HepG2 (cell line): ENCODE data around the gene PDXDC1. TPM values are rescaled to one million over a fixed set of nuclear protein-coding genes. Genes with fewer than 3 reads are reported as not detected.

Experiments used
- ATAC-seq: fragments of 200-7000 bp; cut with Tn5 transposase; 3 replicates; pipeline ENCODE4 v1.9.1; 2020; ENCODE audit warnings: mild to moderate bottlenecking, moderate library complexity
- BruUV-seq: library from RNA; stranded (reverse); fragments of 400-500 nt; replicated peaks from 2 replicates; lab custom pipeline; 2021; lab: Mats Ljungman, UMichigan
- CTCF ChIA-PET: fragments of 300-600 bp; formaldehyde crosslinking; extraction: SDS; loops from one replicate; lab custom pipeline; 2021; ENCODE audit warnings: low total read pairs, inconsistent platforms, low intra/inter-chr PET ratio; lab: Yijun Ruan, JAX
- POLR2A ChIA-PET: fragments of 350-600 bp; sonication (Branson Sonifier 250); formaldehyde crosslinking; loops from one replicate; lab custom pipeline; 2020; ENCODE audit warnings: antibody characterized with exemption, inconsistent platforms; lab: Yijun Ruan, JAX
- DNase-seq: peaks from one replicate; pipeline ENCODE4 v3.0.0-alpha.2; 2015; ENCODE audit warnings: low spot score
- FAIRE-seq: peaks from 3 replicates; lab custom pipeline; 2011; peaks lifted over from hg19 to GRCh38; lab: Jason Lieb, UNC
- H2AFZ ChIP-seq: one replicate; pipeline ENCODE4 v1.6.1; 2011; ENCODE audit warnings: low read length, inconsistent platforms
- H3K27ac ChIP-seq: fragments of 300-600 bp; 3 replicates; pipeline ENCODE4 v1.8.0; 2011; ENCODE audit warnings: mixed run types, mild to moderate bottlenecking, mixed read lengths, low read length, inconsistent platforms; ENCODE audit not compliant: insufficient read depth; ENCODE audit errors: extremely low read length
- H3K27me3 ChIP-seq, 2 experiments: fragments of 200-600 bp in 1 of 2; 2 replicates in 1 of 2; 3 replicates in 1 of 2; pipeline versions ENCODE4 v1.6.0 to v1.8.0; 2011; ENCODE audit warnings: low read length in 2 of 2, mild to moderate bottlenecking in 2 of 2, moderate library complexity in 2 of 2, inconsistent platforms in 1 of 2; ENCODE audit not compliant: insufficient read depth in 2 of 2, control insufficient read depth in 1 of 2
- H3K36me3 ChIP-seq, 2 experiments: fragments of 200-600 bp in 1 of 2; replicated peaks in 1 of 2; 2 replicates in 1 of 2; 3 replicates in 1 of 2; pipeline versions ENCODE4 v1.5.1 to v1.8.0; 2011; ENCODE audit warnings: low read length in 2 of 2, inconsistent platforms in 1 of 2; ENCODE audit not compliant: insufficient read depth in 2 of 2, control insufficient read depth in 1 of 2
- H3K4me1 ChIP-seq: 2 replicates; pipeline ENCODE4 v1.5.1; 2012; ENCODE audit warnings: low read length, inconsistent platforms; ENCODE audit not compliant: insufficient read depth
- H3K4me2 ChIP-seq: 2 replicates; pipeline ENCODE4 v1.6.0; 2011; ENCODE audit warnings: low read depth, low read length, inconsistent platforms
- H3K4me3 ChIP-seq, 3 experiments: fragments of 200-600 bp in 1 of 3; sonication (generic), shearing (Covaris generic) in 1 of 3; replicated peaks in 1 of 3; 2 replicates each; pipeline ENCODE4 v1.5.1; 2011 to 2016; ENCODE audit warnings: low read length in 3 of 3, inconsistent platforms in 2 of 3, low read depth in 2 of 3, mild to moderate bottlenecking in 2 of 3, control low read depth in 1 of 3, mixed read lengths in 1 of 3; ENCODE audit not compliant: insufficient read depth in 1 of 3
- H3K79me2 ChIP-seq: one replicate; pipeline ENCODE4 v1.6.1; 2011; ENCODE audit warnings: low read length, inconsistent platforms; ENCODE audit not compliant: insufficient read depth
- H3K9ac ChIP-seq: 2 replicates; pipeline ENCODE4 v1.6.0; 2011; ENCODE audit warnings: mild to moderate bottlenecking, low read depth, low read length, inconsistent platforms; ENCODE audit not compliant: insufficient read depth
- H3K9me3 ChIP-seq: 2 replicates; pipeline ENCODE4 v1.5.1; 2012; ENCODE audit warnings: mild to moderate bottlenecking, low read length
- H4K20me1 ChIP-seq: 2 replicates; pipeline ENCODE4 v1.6.0; 2011; ENCODE audit warnings: inconsistent platforms, mild to moderate bottlenecking, low read length, moderate library complexity; ENCODE audit not compliant: insufficient read depth
- AGO2 ChIP-seq: fragments of 200-400 bp; formaldehyde crosslinking; optimal IDR thresholded peaks from 2 replicates; pipeline ENCODE3; 2017; ENCODE audit warnings: mild to moderate bottlenecking, low read depth, low read length, moderate library complexity
- GMEB1 ChIP-seq: sonication (generic); formaldehyde crosslinking; IDR thresholded peaks from 2 replicates; pipeline ENCODE4 v1.5.1; 2020; ENCODE audit warnings: missing genetic modification reagents, mild to moderate bottlenecking, borderline replicate concordance
- GPBP1L1 ChIP-seq: sonication (generic); formaldehyde crosslinking; IDR thresholded peaks from 2 replicates; pipeline ENCODE4 v1.5.0; 2020; ENCODE audit warnings: mild to moderate bottlenecking, missing genetic modification reagents
- MTA1 ChIP-seq: sonication (generic); formaldehyde crosslinking; IDR thresholded peaks from 2 replicates; pipeline ENCODE4 v1.4.0; 2020; ENCODE audit warnings: missing genetic modification reagents, mild to moderate bottlenecking, borderline replicate concordance
- NR2C2 ChIP-seq: sonication (generic); formaldehyde crosslinking; IDR thresholded peaks from 2 replicates; pipeline ENCODE4 v1.4.0; 2020; ENCODE audit warnings: missing genetic modification reagents, mild to moderate bottlenecking, moderate library complexity, borderline replicate concordance
- PITX1 ChIP-seq: sonication (generic); formaldehyde crosslinking; IDR thresholded peaks from 2 replicates; pipeline ENCODE4 v1.5.1; 2020; ENCODE audit warnings: mild to moderate bottlenecking, missing genetic modification reagents
- RBM22 ChIP-seq: fragments of 200-400 bp; formaldehyde crosslinking; optimal IDR thresholded peaks from 2 replicates; pipeline ENCODE3; 2017; ENCODE audit warnings: mild to moderate bottlenecking, low read length, moderate library complexity
- THAP11 ChIP-seq: IDR thresholded peaks from 2 replicates; pipeline ENCODE4 v1.6.1; 2016; ENCODE audit warnings: missing biosample characterization, missing genetic modification reagents
- ZNF580 ChIP-seq: IDR thresholded peaks from 2 replicates; pipeline ENCODE4 v1.6.1; 2016; ENCODE audit warnings: low read depth, borderline replicate concordance
- ZNF777 ChIP-seq: sonication (generic); formaldehyde crosslinking; IDR thresholded peaks from 2 replicates; pipeline ENCODE4 v1.4.0; 2020; ENCODE audit warnings: missing genetic modification reagents
- WGBS: methylation state at CpG from one replicate; pipeline ENCODE4 v1.1.6; 2017; ENCODE audit warnings: low lambda C conversion rate; 5-methylcytosine and 5-hydroxymethylcytosine counted together
- in situ Hi-C: cut with HindIII; loops from 2 replicates; pipeline ENCODE4 v1.10.0; 2017; ENCODE audit warnings: low pct_unique_long_range_greater_than_20kb; ENCODE audit not compliant: extremely low pct_ligation_motif_present
- intact Hi-C: fragments of 100-400 bp; cut with micrococcal nuclease; formaldehyde crosslinking; loops from one replicate; pipeline ENCODE4 v1.10.0; 2022; ENCODE audit not compliant: unreplicated experiment
- polyA plus RNA-seq, 8 experiments: library from polyadenylated mRNA; depleted of rRNA in 3 of 8; stranded (reverse) in 7 of 8; unstranded in 1 of 8; fragments of >200 nt; fragmentation: Illumina TruSeq in 4 of 8; extraction: Trizol in 4 of 8; gene quantifications; 2 replicates each; pipeline versions ENCODE4 v1.2.1 to v1.2.3, GENCODE V29; 2011 to 2016; ENCODE audit warnings: low read depth in 4 of 8, missing spikeins in 1 of 8, mixed read lengths in 1 of 8; ENCODE audit not compliant: insufficient read depth in 1 of 8
- total RNA-seq, 5 experiments: library from RNA; depleted of rRNA; stranded (reverse); fragments of >200 nt; fragmentation: Illumina TruSeq; extraction: Trizol; gene quantifications; 2 replicates each; pipeline ENCODE4 v1.2.3, GENCODE V29; 2016; ENCODE audit warnings: low read depth in 1 of 5

Gene PDXDC1
- total and polyA plus RNA-seq, 2 of the 13 experiments (the other 11 are each of a cell fraction or from before 2014, with no cell fraction given), result 133 to 169 TPM

DNA sequence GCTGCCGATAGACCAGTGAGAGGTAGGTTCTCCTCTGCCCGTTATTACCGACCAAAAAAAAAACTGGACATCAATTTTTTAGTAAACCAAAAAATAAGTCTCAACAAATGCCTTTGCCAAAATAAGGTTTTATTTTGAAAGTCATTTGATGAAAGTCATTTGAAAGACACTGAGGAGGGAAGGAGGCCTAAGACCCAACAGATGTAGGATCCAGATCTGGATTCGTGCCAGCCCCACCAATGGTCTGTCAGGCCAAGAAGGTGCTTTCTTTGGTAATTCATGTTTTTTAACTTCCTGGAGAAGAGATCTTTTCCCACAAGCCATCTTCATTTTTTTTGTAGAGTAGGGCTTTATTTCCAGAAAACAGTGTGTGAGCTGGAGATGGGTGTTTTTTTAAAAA, 62.9 kb downstream of the PDXDC1 start (continued):
- no peak for TF ChIP-seq ZNF580 (CRISPR knock-in tag)
- TF ChIP-seq PITX1, result no peak
- TF ChIP-seq THAP11 (CRISPR knock-in tag), result no peak
- no peak for TF ChIP-seq MTA1 (CRISPR knock-in tag)
- TF ChIP-seq GMEB1 (CRISPR knock-in tag), result no peak
- TF ChIP-seq NR2C2 (CRISPR knock-in tag), result no peak
- no peak for TF ChIP-seq ZNF777 (CRISPR knock-in tag)
- TF ChIP-seq, all 625 proteins: peak for 0

DNA sequence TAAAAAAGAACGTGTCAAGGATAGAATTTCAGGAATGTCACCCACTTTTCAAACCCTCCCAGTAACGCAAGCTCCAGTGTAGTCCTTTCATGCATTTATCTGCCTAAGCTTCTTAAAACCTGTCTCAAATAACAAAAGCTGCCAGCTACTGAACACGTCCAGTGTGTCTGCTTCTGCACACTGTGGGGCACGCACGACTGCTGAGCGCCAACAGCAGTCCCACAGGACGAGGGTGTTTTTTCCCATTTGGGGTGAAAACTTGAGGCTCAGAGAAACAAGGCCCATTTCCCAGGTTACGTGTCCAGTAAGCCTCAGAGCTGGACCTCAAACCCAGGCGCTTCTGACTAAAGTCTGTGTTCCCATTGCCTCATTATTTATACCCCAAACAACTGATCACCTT, 63.9 kb downstream of the PDXDC1 start:
- peak; percentile 67 for TF ChIP-seq RBM22
- TF ChIP-seq AGO2, result peak; percentile 24
- TF ChIP-seq GPBP1L1 (CRISPR knock-in tag), result no peak
- intact Hi-C loops (no loop called here), in situ Hi-C loops (no loop called here)
- Histone ChIP-seq H3K27ac (no peak overlapping the region), H3K9me3 (no peaks in the 10 kb centered on the region), H4K20me1 (no peaks in the 10 kb centered on the region), H3K4me3 (no peak overlapping the region), H3K9ac (no peak overlapping the region), H3K27me3 (no peaks in the 10 kb centered on the region), H3K36me3 (peaks cover 53 to 80% of the 10 kb centered on the region in 2 experiments), H3K4me2 (no peak overlapping the region), H3K79me2 (no peaks in the 10 kb centered on the region), H2AFZ (no peak overlapping the region), H3K4me1 (no peaks in the 10 kb centered on the region)
- FAIRE-seq (no peak), DNase-seq (no peak), ATAC-seq (no peak)
- no TSS peak for BruUV-seq
- POLR2A ChIA-PET, result no interaction called here
- WGBS, result 96% methylated on average over 9 of the region's 9 CpGs
- CTCF ChIA-PET, result no interaction called here
